Activated CD4-positive, alpha-beta T cell treated with anti-CD3 and anti-CD28 coated beads for 48 hours (primary cell): ENCODE results near the gene PSMD8.
A peak's percentile ranks its signal among the peaks of the same experiment; 100 is the strongest.
"Not testable (repeated sequence)": the region's sequence is repeated elsewhere in the genome, so short reads cannot be mapped to it uniquely, and the experiment has no call there.

Experiments
- DNase-seq: peaks from one replicate; pipeline ENCODE4 v3.0.0-alpha.2; 2020

The PSMD8 gene

GRCh38 chr19:38411898-38412297, 37.5 kb downstream of the PSMD8 start:
- not testable (repeated sequence) for DNase-seq

- DNase-seq: no peak
These were observed 38.1 kb downstream of the PSMD8 start for GRCh38 chr19:38412491-38412890.

GRCh38 chr19:38412961-38413360, 38.6 kb downstream of the PSMD8 start:
- no peak for DNase-seq

- DNase-seq: no peak
These were observed 39.0 kb downstream of the PSMD8 start for GRCh38 chr19:38413416-38413815.

GRCh38 chr19:38417146-38417543, 42.8 kb downstream of the PSMD8 start:
- DNase-seq: no peak

GRCh38 chr19:38417544-38418506, 43.5 kb downstream of the PSMD8 start:
- peak; percentile 75 for DNase-seq

- DNase-seq: no peak
These were observed 46.6 kb downstream of the PSMD8 start for GRCh38 chr19:38420935-38421334.

GRCh38 chr19:38421856-38422255, 47.5 kb downstream of the PSMD8 start:
- DNase-seq: no peak

- no peak for DNase-seq
These were observed 48.1 kb downstream of the PSMD8 start for GRCh38 chr19:38422438-38422837.

- no peak for DNase-seq
These were observed 49.9 kb downstream of the PSMD8 start for GRCh38 chr19:38424272-38424671.

- DNase-seq: no peak
These were observed 50.9 kb downstream of the PSMD8 start for GRCh38 chr19:38425222-38425809.

GRCh38 chr19:38425810-38426466, 51.6 kb downstream of the PSMD8 start, which contains the start of gene RASGRP4:
Gene RASGRP4 (minus strand): TSS chr19:38426219. CDS start chr19:38426091, 128 bp downstream.
- peak; percentile 69 for DNase-seq

GRCh38 chr19:38427035-38427677, 52.8 kb downstream of the PSMD8 start:
- DNase-seq: peak; percentile 77

- DNase-seq: peak; percentile 67
These were observed 54.9 kb downstream of the PSMD8 start for GRCh38 chr19:38429055-38429810.

- DNase-seq: no peak
These were observed 55.4 kb downstream of the PSMD8 start for GRCh38 chr19:38429811-38430156.

- DNase-seq: no peak
These were observed 56.6 kb downstream of the PSMD8 start for GRCh38 chr19:38430931-38431330.

- peak; percentile 78 for DNase-seq
These were observed 58.9 kb downstream of the PSMD8 start, which contains the start of gene RYR1 for GRCh38 chr19:38433268-38433733. Gene RYR1 (plus strand): TSS chr19:38433691. CDS start chr19:38433830, 139 bp downstream.
